K562 (cell line): Measurements from ENCODE around the gene RBM19. TPM values are rescaled to one million over a fixed set of nuclear protein-coding genes. Genes with fewer than 3 reads are reported as not detected.

Source experiments
- RHOXF2B ChIP-seq: fragments of 250-450 bp; sonication (Bioruptor Pico); conservative IDR thresholded peaks from 2 replicates; pipeline ENCODE4 v1.5.1; 2021
- SRSF3 ChIP-seq: fragments of 200-400 bp; formaldehyde crosslinking; IDR thresholded peaks from 2 replicates; pipeline ENCODE4 v1.6.1; 2016; ENCODE audit warnings: mild to moderate bottlenecking, low read length, moderate library complexity; ENCODE audit not compliant: insufficient read depth
- polyA plus RNA-seq, 8 experiments: library from polyadenylated mRNA; depleted of rRNA in 4 of 8; stranded (reverse) in 5 of 8; unstranded in 3 of 8; fragments of >200 nt; fragmentation: Nextera tagmentation in 2 of 8; fragmentation: Illumina TruSeq in 1 of 8; extraction: Ambion mirVana in 2 of 8; extraction: Trizol in 1 of 8; gene quantifications; 2 replicates each; pipeline versions ENCODE4 v1.2.1 to v1.2.3, GENCODE V29; 2011 to 2014; ENCODE audit warnings: inconsistent platforms in 1 of 8, missing spikeins in 1 of 8
- total RNA-seq, 7 experiments: library from RNA; depleted of rRNA in 6 of 7; stranded (reverse); fragments of >200 nt in 6 of 7; fragmentation: Illumina TruSeq in 2 of 7; extraction: Trizol in 2 of 7; gene quantifications; 2 replicates each; pipeline versions ENCODE4 v1.2.1 to v1.2.3, GENCODE V29; 2011 to 2021; ENCODE audit warnings: low replicate concordance in 1 of 7
- TF ChIP-seq, protein P1 (sequence below): fragments of 450-650 bp; IDR thresholded peaks from 2 replicates; pipeline ENCODE4 v1.6.1; 2016; ENCODE audit warnings: borderline replicate concordance
- TF ChIP-seq, protein P2 (sequence below): fragments of 450-650 bp; formaldehyde crosslinking; IDR thresholded peaks from 2 replicates; pipeline ENCODE4 v1.4.0; 2020; ENCODE audit warnings: mild to moderate bottlenecking, moderate library complexity
- TF ChIP-seq, protein P3 (sequence below): fragments of 200-800 bp; sonication (Bioruptor generic); IDR thresholded peaks from 2 replicates; pipeline ENCODE4 v1.6.1; 2017; ENCODE audit warnings: missing genetic modification characterization, missing compliant biosample characterization

RBM19 gene
- total and polyA plus RNA-seq, 9 of the 15 experiments (the other 6 are each of a cell fraction or from before 2014, with no cell fraction given): 16.0 to 58.4 (median 37.9) TPM

DNA sequence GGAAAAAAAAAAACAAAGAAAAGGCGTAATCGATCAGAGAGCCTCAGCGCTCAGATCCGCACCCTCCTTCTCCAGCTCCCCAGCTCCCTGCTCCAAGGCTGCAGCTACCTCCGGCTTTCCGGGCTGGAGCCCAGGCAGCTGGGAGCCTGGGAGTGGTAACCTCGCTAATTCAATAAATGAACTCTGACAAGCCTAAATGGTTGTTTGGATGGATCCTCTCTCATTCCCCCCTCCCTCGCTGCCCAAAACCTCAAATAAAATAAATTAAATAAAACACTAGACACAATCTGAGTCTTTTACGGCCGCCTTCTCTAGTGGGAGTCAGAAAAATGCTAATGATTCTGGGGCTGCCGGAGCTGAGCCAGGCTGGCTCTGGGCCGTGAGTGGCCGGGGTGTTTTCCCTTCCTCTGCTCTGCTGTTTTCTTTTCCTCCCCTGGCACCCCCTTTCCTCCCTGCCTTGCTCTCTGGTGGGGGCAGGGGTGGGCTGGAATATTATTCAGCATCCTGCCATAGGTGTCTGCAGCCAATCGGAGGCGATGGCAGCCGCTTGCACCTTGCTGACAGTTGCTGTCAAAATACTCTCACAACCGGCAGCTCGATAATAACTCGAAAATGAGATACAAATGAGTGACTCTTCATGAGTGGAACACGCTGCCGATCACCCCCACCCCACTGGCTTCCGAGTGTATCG, 76.1 kb downstream of the RBM19 start (continued):
- TF ChIP-seq, protein P1, sequence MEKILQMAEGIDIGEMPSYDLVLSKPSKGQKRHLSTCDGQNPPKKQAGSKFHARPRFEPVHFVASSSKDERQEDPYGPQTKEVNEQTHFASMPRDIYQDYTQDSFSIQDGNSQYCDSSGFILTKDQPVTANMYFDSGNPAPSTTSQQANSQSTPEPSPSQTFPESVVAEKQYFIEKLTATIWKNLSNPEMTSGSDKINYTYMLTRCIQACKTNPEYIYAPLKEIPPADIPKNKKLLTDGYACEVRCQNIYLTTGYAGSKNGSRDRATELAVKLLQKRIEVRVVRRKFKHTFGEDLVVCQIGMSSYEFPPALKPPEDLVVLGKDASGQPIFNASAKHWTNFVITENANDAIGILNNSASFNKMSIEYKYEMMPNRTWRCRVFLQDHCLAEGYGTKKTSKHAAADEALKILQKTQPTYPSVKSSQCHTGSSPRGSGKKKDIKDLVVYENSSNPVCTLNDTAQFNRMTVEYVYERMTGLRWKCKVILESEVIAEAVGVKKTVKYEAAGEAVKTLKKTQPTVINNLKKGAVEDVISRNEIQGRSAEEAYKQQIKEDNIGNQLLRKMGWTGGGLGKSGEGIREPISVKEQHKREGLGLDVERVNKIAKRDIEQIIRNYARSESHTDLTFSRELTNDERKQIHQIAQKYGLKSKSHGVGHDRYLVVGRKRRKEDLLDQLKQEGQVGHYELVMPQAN: no peak
- TF ChIP-seq, protein P2, sequence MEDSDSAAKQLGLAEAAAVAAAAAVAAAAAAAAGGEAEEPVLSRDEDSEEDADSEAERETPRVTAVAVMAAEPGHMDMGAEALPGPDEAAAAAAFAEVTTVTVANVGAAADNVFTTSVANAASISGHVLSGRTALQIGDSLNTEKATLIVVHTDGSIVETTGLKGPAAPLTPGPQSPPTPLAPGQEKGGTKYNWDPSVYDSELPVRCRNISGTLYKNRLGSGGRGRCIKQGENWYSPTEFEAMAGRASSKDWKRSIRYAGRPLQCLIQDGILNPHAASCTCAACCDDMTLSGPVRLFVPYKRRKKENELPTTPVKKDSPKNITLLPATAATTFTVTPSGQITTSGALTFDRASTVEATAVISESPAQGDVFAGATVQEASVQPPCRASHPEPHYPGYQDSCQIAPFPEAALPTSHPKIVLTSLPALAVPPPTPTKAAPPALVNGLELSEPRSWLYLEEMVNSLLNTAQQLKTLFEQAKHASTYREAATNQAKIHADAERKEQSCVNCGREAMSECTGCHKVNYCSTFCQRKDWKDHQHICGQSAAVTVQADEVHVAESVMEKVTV: no peak
- TF ChIP-seq, protein P3, sequence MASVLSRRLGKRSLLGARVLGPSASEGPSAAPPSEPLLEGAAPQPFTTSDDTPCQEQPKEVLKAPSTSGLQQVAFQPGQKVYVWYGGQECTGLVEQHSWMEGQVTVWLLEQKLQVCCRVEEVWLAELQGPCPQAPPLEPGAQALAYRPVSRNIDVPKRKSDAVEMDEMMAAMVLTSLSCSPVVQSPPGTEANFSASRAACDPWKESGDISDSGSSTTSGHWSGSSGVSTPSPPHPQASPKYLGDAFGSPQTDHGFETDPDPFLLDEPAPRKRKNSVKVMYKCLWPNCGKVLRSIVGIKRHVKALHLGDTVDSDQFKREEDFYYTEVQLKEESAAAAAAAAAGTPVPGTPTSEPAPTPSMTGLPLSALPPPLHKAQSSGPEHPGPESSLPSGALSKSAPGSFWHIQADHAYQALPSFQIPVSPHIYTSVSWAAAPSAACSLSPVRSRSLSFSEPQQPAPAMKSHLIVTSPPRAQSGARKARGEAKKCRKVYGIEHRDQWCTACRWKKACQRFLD (CRISPR knock-in tag): no peak
- TF ChIP-seq SRSF3: no peak
- no peak for TF ChIP-seq RHOXF2B (CRISPR knock-in tag)
- TF ChIP-seq, all 486 proteins: peak for 0
